HepG2 (cell line): Measurements from ENCODE around the gene DLG2. TPM values are rescaled to one million over a fixed set of nuclear protein-coding genes. Genes with fewer than 3 reads are reported as not detected.

Source experiments
- ATAC-seq: fragments of 200-7000 bp; cut with Tn5 transposase; 3 replicates; pipeline ENCODE4 v1.9.1; 2020; ENCODE audit warnings: mild to moderate bottlenecking, moderate library complexity
- BruUV-seq: library from RNA; stranded (reverse); fragments of 400-500 nt; replicated peaks from 2 replicates; lab custom pipeline; 2021; lab: Mats Ljungman, UMichigan
- CTCF ChIA-PET: fragments of 300-600 bp; formaldehyde crosslinking; extraction: SDS; loops from one replicate; lab custom pipeline; 2021; ENCODE audit warnings: low total read pairs, inconsistent platforms, low intra/inter-chr PET ratio; lab: Yijun Ruan, JAX
- POLR2A ChIA-PET: fragments of 350-600 bp; sonication (Branson Sonifier 250); formaldehyde crosslinking; loops from one replicate; lab custom pipeline; 2020; ENCODE audit warnings: antibody characterized with exemption, inconsistent platforms; lab: Yijun Ruan, JAX
- DNase-seq: peaks from one replicate; pipeline ENCODE4 v3.0.0-alpha.2; 2015; ENCODE audit warnings: low spot score
- FAIRE-seq: peaks from 3 replicates; lab custom pipeline; 2011; peaks lifted over from hg19 to GRCh38; lab: Jason Lieb, UNC
- H2AFZ ChIP-seq: one replicate; pipeline ENCODE4 v1.6.1; 2011; ENCODE audit warnings: low read length, inconsistent platforms
- H3K27ac ChIP-seq: fragments of 300-600 bp; 3 replicates; pipeline ENCODE4 v1.8.0; 2011; ENCODE audit warnings: mixed run types, mild to moderate bottlenecking, mixed read lengths, low read length, inconsistent platforms; ENCODE audit not compliant: insufficient read depth; ENCODE audit errors: extremely low read length
- H3K27me3 ChIP-seq, 2 experiments: fragments of 200-600 bp in 1 of 2; 2 replicates in 1 of 2; 3 replicates in 1 of 2; pipeline versions ENCODE4 v1.6.0 to v1.8.0; 2011; ENCODE audit warnings: low read length in 2 of 2, mild to moderate bottlenecking in 2 of 2, moderate library complexity in 2 of 2, inconsistent platforms in 1 of 2; ENCODE audit not compliant: insufficient read depth in 2 of 2, control insufficient read depth in 1 of 2
- H3K36me3 ChIP-seq, 2 experiments: fragments of 200-600 bp in 1 of 2; replicated peaks in 1 of 2; 2 replicates in 1 of 2; 3 replicates in 1 of 2; pipeline versions ENCODE4 v1.5.1 to v1.8.0; 2011; ENCODE audit warnings: low read length in 2 of 2, inconsistent platforms in 1 of 2; ENCODE audit not compliant: insufficient read depth in 2 of 2, control insufficient read depth in 1 of 2
- H3K4me1 ChIP-seq: 2 replicates; pipeline ENCODE4 v1.5.1; 2012; ENCODE audit warnings: low read length, inconsistent platforms; ENCODE audit not compliant: insufficient read depth
- H3K4me2 ChIP-seq: 2 replicates; pipeline ENCODE4 v1.6.0; 2011; ENCODE audit warnings: low read depth, low read length, inconsistent platforms
- H3K4me3 ChIP-seq, 3 experiments: fragments of 200-600 bp in 1 of 3; sonication (generic), shearing (Covaris generic) in 1 of 3; replicated peaks in 1 of 3; 2 replicates each; pipeline ENCODE4 v1.5.1; 2011 to 2016; ENCODE audit warnings: low read length in 3 of 3, inconsistent platforms in 2 of 3, low read depth in 2 of 3, mild to moderate bottlenecking in 2 of 3, control low read depth in 1 of 3, mixed read lengths in 1 of 3; ENCODE audit not compliant: insufficient read depth in 1 of 3
- H3K79me2 ChIP-seq: one replicate; pipeline ENCODE4 v1.6.1; 2011; ENCODE audit warnings: low read length, inconsistent platforms; ENCODE audit not compliant: insufficient read depth
- H3K9ac ChIP-seq: 2 replicates; pipeline ENCODE4 v1.6.0; 2011; ENCODE audit warnings: mild to moderate bottlenecking, low read depth, low read length, inconsistent platforms; ENCODE audit not compliant: insufficient read depth
- H3K9me3 ChIP-seq: 2 replicates; pipeline ENCODE4 v1.5.1; 2012; ENCODE audit warnings: mild to moderate bottlenecking, low read length
- H4K20me1 ChIP-seq: 2 replicates; pipeline ENCODE4 v1.6.0; 2011; ENCODE audit warnings: inconsistent platforms, mild to moderate bottlenecking, low read length, moderate library complexity; ENCODE audit not compliant: insufficient read depth
- ARID3A ChIP-seq: IDR thresholded peaks from 2 replicates; pipeline ENCODE4 v1.6.1; 2012; ENCODE audit warnings: low read depth, low read length, improper control_type of control experiment
- CC2D1A ChIP-seq: sonication (generic); formaldehyde crosslinking; IDR thresholded peaks from 2 replicates; pipeline ENCODE4 v1.8.1; 2023; ENCODE audit warnings: mild to moderate bottlenecking, missing genetic modification reagents
- CHD2 ChIP-seq: IDR thresholded peaks from 2 replicates; pipeline ENCODE4 v1.6.1; 2011; ENCODE audit warnings: low read depth, low read length, improper control_type of control experiment
- CREB1 ChIP-seq, 2 experiments: fragments of 450-650 bp in 1 of 2; IDR thresholded peaks; 2 replicates each; pipeline ENCODE4 v1.6.1; 2016 to 2017; ENCODE audit warnings: control low read depth in 1 of 2, mild to moderate bottlenecking in 1 of 2, missing compliant biosample characterization in 1 of 2, missing genetic modification characterization in 1 of 2
- FUBP1 ChIP-seq: sonication (generic); formaldehyde crosslinking; IDR thresholded peaks from 2 replicates; pipeline ENCODE4 v1.5.1; 2020; ENCODE audit warnings: missing genetic modification reagents, mild to moderate bottlenecking, borderline replicate concordance
- TBX2 ChIP-seq: sonication (generic); formaldehyde crosslinking; IDR thresholded peaks from 2 replicates; pipeline ENCODE4 v1.5.0; 2020; ENCODE audit warnings: missing genetic modification reagents, mild to moderate bottlenecking, borderline replicate concordance
- ZBTB25 ChIP-seq: IDR thresholded peaks from 2 replicates; pipeline ENCODE4 v1.6.1; 2018; ENCODE audit warnings: missing genetic modification reagents
- ZEB1 ChIP-seq: IDR thresholded peaks from 2 replicates; pipeline ENCODE4 v1.6.1; 2012; ENCODE audit warnings: mild to moderate bottlenecking, low read depth, inconsistent platforms; ENCODE audit not compliant: insufficient replicate concordance
- ZNF205 ChIP-seq: IDR thresholded peaks from 2 replicates; pipeline ENCODE4 v1.6.1; 2018; ENCODE audit warnings: missing biosample characterization, missing genetic modification reagents
- ZNF282 ChIP-seq: fragments of 450-650 bp; IDR thresholded peaks from 2 replicates; pipeline ENCODE4 v1.6.1; 2018; ENCODE audit not compliant: partially characterized antibody
- WGBS: methylation state at CpG from one replicate; pipeline ENCODE4 v1.1.6; 2017; ENCODE audit warnings: low lambda C conversion rate; 5-methylcytosine and 5-hydroxymethylcytosine counted together
- in situ Hi-C: cut with HindIII; loops from 2 replicates; pipeline ENCODE4 v1.10.0; 2017; ENCODE audit warnings: low pct_unique_long_range_greater_than_20kb; ENCODE audit not compliant: extremely low pct_ligation_motif_present
- intact Hi-C: fragments of 100-400 bp; cut with micrococcal nuclease; formaldehyde crosslinking; loops from one replicate; pipeline ENCODE4 v1.10.0; 2022; ENCODE audit not compliant: unreplicated experiment
- polyA plus RNA-seq, 8 experiments: library from polyadenylated mRNA; depleted of rRNA in 3 of 8; stranded (reverse) in 7 of 8; unstranded in 1 of 8; fragments of >200 nt; fragmentation: Illumina TruSeq in 4 of 8; extraction: Trizol in 4 of 8; gene quantifications; 2 replicates each; pipeline versions ENCODE4 v1.2.1 to v1.2.3, GENCODE V29; 2011 to 2016; ENCODE audit warnings: low read depth in 4 of 8, missing spikeins in 1 of 8, mixed read lengths in 1 of 8; ENCODE audit not compliant: insufficient read depth in 1 of 8
- total RNA-seq, 5 experiments: library from RNA; depleted of rRNA; stranded (reverse); fragments of >200 nt; fragmentation: Illumina TruSeq; extraction: Trizol; gene quantifications; 2 replicates each; pipeline ENCODE4 v1.2.3, GENCODE V29; 2016; ENCODE audit warnings: low read depth in 1 of 5

DLG2 gene
- total and polyA plus RNA-seq, 2 of the 13 experiments (the other 11 are each of a cell fraction or from before 2014, with no cell fraction given) = 0.46 to 1.0 TPM

GRCh38 chr11:83467837-83468236 lies 2159.3 kb downstream of the DLG2 start (continued):
- TF ChIP-seq FUBP1 (CRISPR knock-in tag) = no peak
- TF ChIP-seq ZNF205 = no peak
- no peak for TF ChIP-seq ZNF282
- TF ChIP-seq CC2D1A (CRISPR knock-in tag) = no peak
- TF ChIP-seq ARID3A = no peak
- TF ChIP-seq ZEB1 = no peak
- TF ChIP-seq ZBTB25 = no peak

GRCh38 chr11:83464160-83464944 lies 2162.8 kb downstream of the DLG2 start:
- intact Hi-C loops (no loop called here), in situ Hi-C loops (no loop called here)
- Histone ChIP-seq H3K9ac (no peak overlapping the region), H3K36me3 (no peaks in the 10 kb centered on the region), H3K4me2 (no peak overlapping the region), H3K4me1 (no peaks in the 10 kb centered on the region), H4K20me1 (no peaks in the 10 kb centered on the region), H2AFZ (no peak overlapping the region), H3K79me2 (no peaks in the 10 kb centered on the region), H3K27me3 (no peaks in the 10 kb centered on the region), H3K4me3 (no peak overlapping the region), H3K27ac (no peak overlapping the region), H3K9me3 (no peaks in the 10 kb centered on the region)
- no TSS peak for BruUV-seq
- ATAC-seq = no peak
- TF ChIP-seq CREB1 (IDR thresholded peaks at IDR 0.05) (no peak), CREB1 (CRISPR knock-in tag; IDR thresholded peaks at IDR 0.05) (no peak), CHD2 (no peak), TBX2 (CRISPR knock-in tag) (no peak)
- 40% methylated on average over 3 of the region's 3 CpGs for WGBS
- no peak for DNase-seq
- no peak for FAIRE-seq
- ChIA-PET POLR2A (no interaction called here), CTCF (no interaction called here)
